Activated T-cell treated with anti-CD3 and anti-CD28 coated beads for 48 hours (primary cell): ENCODE results near the gene USP53.
"Not testable (repeated sequence)": the region's sequence is repeated elsewhere in the genome, so short reads cannot be mapped to it uniquely, and the experiment has no call there.

Experiments
- DNase-seq: peaks from one replicate; pipeline ENCODE4 v3.0.0-alpha.2; 2020; ENCODE audit warnings: low read depth

Gene USP53

GRCh38 chr4:119228406-119228805 lies 15.9 kb downstream of the USP53 start:
- DNase-seq, result no peak

GRCh38 chr4:119229908-119230687 lies 17.6 kb downstream of the USP53 start:
- DNase-seq, result no peak

GRCh38 chr4:119231491-119231890 lies 19.0 kb downstream of the USP53 start:
- no peak for DNase-seq

GRCh38 chr4:119232286-119232685 lies 19.8 kb downstream of the USP53 start:
- DNase-seq, result no peak

GRCh38 chr4:119233191-119233590 lies 20.7 kb downstream of the USP53 start:
- DNase-seq, result no peak

- no peak for DNase-seq
Measured at GRCh38 chr4:119233750-119234149, 21.2 kb downstream of the USP53 start.

GRCh38 chr4:119237201-119237600 lies 24.7 kb downstream of the USP53 start:
- DNase-seq, result no peak

GRCh38 chr4:119237642-119238041 lies 25.1 kb downstream of the USP53 start:
- DNase-seq, result no peak

- DNase-seq, result no peak
Measured at GRCh38 chr4:119238068-119238722, 25.7 kb downstream of the USP53 start.

- DNase-seq, result no peak
Measured at GRCh38 chr4:119240128-119240527, 27.6 kb downstream of the USP53 start.

GRCh38 chr4:119240568-119240967 lies 28.1 kb downstream of the USP53 start:
- DNase-seq, result no peak

- DNase-seq, result no peak
Measured at GRCh38 chr4:119242417-119242816, 29.9 kb downstream of the USP53 start.

- DNase-seq, result no peak
Measured at GRCh38 chr4:119243868-119244267, 31.4 kb downstream of the USP53 start.

GRCh38 chr4:119244344-119244743 lies 31.8 kb downstream of the USP53 start:
- DNase-seq, result no peak

- no peak for DNase-seq
Measured at GRCh38 chr4:119244832-119245231, 32.3 kb downstream of the USP53 start.

GRCh38 chr4:119246177-119246733 lies 33.7 kb downstream of the USP53 start:
- DNase-seq, result no peak

GRCh38 chr4:119251037-119251436 lies 38.5 kb downstream of the USP53 start:
- not testable (repeated sequence) for DNase-seq

GRCh38 chr4:119255223-119255622 lies 42.7 kb downstream of the USP53 start:
- DNase-seq, result not testable (repeated sequence)

GRCh38 chr4:119260528-119260927 lies 48.0 kb downstream of the USP53 start:
- no peak for DNase-seq

GRCh38 chr4:119261986-119262385 lies 49.5 kb downstream of the USP53 start:
- no peak for DNase-seq

- DNase-seq, result no peak
Measured at GRCh38 chr4:119264743-119265142, 52.2 kb downstream of the USP53 start.

- no peak for DNase-seq
Measured at GRCh38 chr4:119266153-119266552, 53.6 kb downstream of the USP53 start.

GRCh38 chr4:119268466-119268865 lies 56.0 kb downstream of the USP53 start:
- DNase-seq, result no peak
